Measurements from ENCODE around the gene PDE3A.

The PDE3A gene

DNA sequence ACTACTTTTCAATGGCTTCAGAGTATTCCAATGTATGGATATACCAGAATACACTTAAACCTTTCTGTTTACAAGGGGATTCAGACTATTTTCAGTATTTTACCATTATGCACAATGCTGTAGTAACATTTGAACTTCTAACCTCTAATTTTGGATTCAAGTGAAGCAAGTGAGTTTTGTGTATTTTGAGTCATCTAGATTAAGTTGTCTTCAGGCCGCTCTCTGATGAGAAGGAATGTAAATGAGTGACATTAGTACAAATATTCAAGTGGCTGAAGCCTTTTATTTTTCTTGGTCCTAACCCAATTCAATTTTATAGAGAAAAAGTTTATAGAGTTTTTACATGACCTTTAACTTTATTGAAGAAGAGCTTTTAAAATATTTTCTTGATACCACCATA lies 125.6 kb downstream of the PDE3A start:
- Histone ChIP-seq H3K79me2 (no peaks in the 10 kb centered on the region), H3K9me3 (ENCODE audit: control insufficient read depth, low read length) (no peaks in the 10 kb centered on the region), H3K4me2 (ENCODE audit: low read length) (no peak overlapping the region), H3K27me3 (ENCODE audit: control insufficient read depth, insufficient read depth, low read length) (no peaks in the 10 kb centered on the region), H3K27ac (no peak overlapping the region), H3K4me3 (ENCODE audit: low read depth, low read length) (no peak overlapping the region), H3K9ac (no peak overlapping the region), H3K4me1 (no peaks in the 10 kb centered on the region), H2AFZ (no peak overlapping the region), H3K36me3 (ENCODE audit: control insufficient read depth, insufficient read depth, low read length) (no peaks in the 10 kb centered on the region)
- TF ChIP-seq, protein P1, sequence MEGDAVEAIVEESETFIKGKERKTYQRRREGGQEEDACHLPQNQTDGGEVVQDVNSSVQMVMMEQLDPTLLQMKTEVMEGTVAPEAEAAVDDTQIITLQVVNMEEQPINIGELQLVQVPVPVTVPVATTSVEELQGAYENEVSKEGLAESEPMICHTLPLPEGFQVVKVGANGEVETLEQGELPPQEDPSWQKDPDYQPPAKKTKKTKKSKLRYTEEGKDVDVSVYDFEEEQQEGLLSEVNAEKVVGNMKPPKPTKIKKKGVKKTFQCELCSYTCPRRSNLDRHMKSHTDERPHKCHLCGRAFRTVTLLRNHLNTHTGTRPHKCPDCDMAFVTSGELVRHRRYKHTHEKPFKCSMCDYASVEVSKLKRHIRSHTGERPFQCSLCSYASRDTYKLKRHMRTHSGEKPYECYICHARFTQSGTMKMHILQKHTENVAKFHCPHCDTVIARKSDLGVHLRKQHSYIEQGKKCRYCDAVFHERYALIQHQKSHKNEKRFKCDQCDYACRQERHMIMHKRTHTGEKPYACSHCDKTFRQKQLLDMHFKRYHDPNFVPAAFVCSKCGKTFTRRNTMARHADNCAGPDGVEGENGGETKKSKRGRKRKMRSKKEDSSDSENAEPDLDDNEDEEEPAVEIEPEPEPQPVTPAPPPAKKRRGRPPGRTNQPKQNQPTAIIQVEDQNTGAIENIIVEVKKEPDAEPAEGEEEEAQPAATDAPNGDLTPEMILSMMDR (IDR thresholded peaks at IDR 0.05) = no peak

DNA sequence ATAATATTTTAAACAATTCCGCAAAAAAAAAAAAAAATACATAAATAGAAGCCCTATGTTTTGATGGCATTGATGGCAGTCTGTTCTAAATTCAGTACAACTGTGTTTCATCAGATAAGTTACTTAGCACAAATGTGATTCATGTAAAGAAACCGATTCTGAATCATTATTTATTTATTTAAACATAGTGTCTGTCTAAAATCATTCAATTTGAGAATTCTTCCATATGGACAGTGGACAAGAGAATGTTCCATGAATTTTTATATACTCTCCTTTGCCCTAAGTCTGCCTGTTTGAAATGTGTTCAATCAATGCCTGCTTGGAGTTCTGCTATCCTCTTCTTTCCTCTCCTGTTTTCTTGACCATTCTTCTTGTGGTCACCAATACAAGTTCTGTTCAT lies 126.5 kb downstream of the PDE3A start:
- Histone ChIP-seq H3K36me3 (ENCODE audit: control insufficient read depth, insufficient read depth, low read length) (no peaks in the 10 kb centered on the region), H3K4me2 (ENCODE audit: low read length) (no peak overlapping the region), H3K79me2 (no peaks in the 10 kb centered on the region), H2AFZ (no peak overlapping the region), H3K27me3 (ENCODE audit: control insufficient read depth, insufficient read depth, low read length) (no peaks in the 10 kb centered on the region), H3K27ac (no peak overlapping the region), H3K4me1 (no peaks in the 10 kb centered on the region), H3K4me3 (ENCODE audit: low read depth, low read length) (no peak overlapping the region), H3K9ac (no peak overlapping the region), H3K9me3 (ENCODE audit: control insufficient read depth, low read length) (no peaks in the 10 kb centered on the region)
- TF ChIP-seq, protein P1 (IDR thresholded peaks at IDR 0.05) = no peak

DNA sequence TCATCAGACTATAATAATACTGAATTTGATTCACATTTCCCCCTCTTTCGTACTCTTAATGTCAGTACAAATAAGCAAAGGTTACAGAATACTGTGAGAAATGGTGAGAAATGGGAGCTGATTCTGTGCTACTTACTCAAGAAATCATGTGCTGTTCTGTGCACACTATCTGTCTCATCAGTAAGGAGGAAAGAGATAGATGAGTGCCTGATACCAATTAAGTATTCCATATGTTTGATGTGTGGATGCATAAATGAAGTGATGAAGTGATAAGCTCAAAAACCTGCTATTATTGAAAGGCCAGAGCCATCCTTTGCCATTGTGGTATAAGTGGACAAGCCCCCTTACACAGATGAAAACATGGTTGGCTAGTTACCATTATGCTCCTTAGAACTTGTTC lies 127.7 kb downstream of the PDE3A start:
- Histone ChIP-seq H3K4me2 (ENCODE audit: low read length) (no peak overlapping the region), H2AFZ (no peak overlapping the region), H3K36me3 (ENCODE audit: control insufficient read depth, insufficient read depth, low read length) (no peaks in the 10 kb centered on the region), H3K4me3 (ENCODE audit: low read depth, low read length) (no peak overlapping the region), H3K9me3 (ENCODE audit: control insufficient read depth, low read length) (no peaks in the 10 kb centered on the region), H3K4me1 (no peaks in the 10 kb centered on the region), H3K27me3 (ENCODE audit: control insufficient read depth, insufficient read depth, low read length) (no peaks in the 10 kb centered on the region), H3K9ac (no peak overlapping the region), H3K79me2 (no peaks in the 10 kb centered on the region), H3K27ac (no peak overlapping the region)
- TF ChIP-seq, protein P1 (IDR thresholded peaks at IDR 0.05) = no peak

DNA sequence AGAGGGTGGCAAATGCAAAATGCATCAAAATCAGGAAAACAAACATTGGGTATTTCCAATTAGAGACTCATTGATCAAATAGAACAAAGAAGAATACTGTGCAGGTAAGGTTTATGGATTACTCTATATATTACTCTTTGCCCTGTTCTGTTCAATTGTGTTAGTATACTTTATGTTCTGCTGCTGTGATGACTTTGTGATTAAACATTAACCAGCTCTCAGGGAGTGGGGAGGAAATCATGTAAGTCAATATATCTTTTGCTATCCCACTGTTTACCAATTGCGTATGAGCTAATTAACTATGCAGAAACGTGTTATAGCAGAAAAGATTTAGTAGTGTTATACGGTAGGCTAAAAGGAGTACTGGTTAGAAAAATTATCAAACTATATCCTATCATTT lies 129.4 kb downstream of the PDE3A start:
- no peaks in the 10 kb centered on the region for H3K79me2 ChIP-seq
- no peaks in the 10 kb centered on the region for H3K27me3 ChIP-seq (ENCODE audit: control insufficient read depth, insufficient read depth, low read length)
- H3K27ac ChIP-seq = no peak overlapping the region
- H3K4me3 ChIP-seq (ENCODE audit: low read depth, low read length) = no peak overlapping the region
- no peak overlapping the region for H2AFZ ChIP-seq
- H3K9me3 ChIP-seq (ENCODE audit: control insufficient read depth, low read length) = no peaks in the 10 kb centered on the region
- no peaks in the 10 kb centered on the region for H3K36me3 ChIP-seq (ENCODE audit: control insufficient read depth, insufficient read depth, low read length)
- H3K4me2 ChIP-seq (ENCODE audit: low read length) = no peak overlapping the region
- TF ChIP-seq, protein P1 (IDR thresholded peaks at IDR 0.05) = no peak
- H3K9ac ChIP-seq = no peak overlapping the region
- H3K4me1 ChIP-seq = no peaks in the 10 kb centered on the region

DNA sequence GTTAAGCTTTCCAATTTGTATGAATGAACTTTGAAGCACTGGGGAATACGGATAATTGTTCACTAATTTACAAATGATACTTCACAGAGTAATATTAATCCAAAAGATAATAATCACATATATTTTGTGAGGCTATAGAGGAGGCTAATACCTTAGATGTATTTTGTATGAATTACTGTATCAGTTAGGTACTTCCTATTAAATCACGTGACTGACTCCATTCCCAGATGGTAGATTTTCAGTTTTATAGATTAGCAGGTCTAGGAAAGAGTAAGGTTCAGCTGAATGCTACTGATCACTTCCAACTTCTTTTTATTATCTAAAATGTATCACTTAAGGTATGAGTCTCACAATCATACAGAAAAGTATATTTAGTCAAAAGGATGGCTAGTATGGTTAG lies 133.6 kb downstream of the PDE3A start:
- H3K36me3 ChIP-seq (ENCODE audit: control insufficient read depth, insufficient read depth, low read length) = no peaks in the 10 kb centered on the region
- no peaks in the 10 kb centered on the region for H3K27me3 ChIP-seq (ENCODE audit: control insufficient read depth, insufficient read depth, low read length)
- no peak overlapping the region for H3K27ac ChIP-seq
- H3K4me1 ChIP-seq = no peaks in the 10 kb centered on the region
- H3K9ac ChIP-seq = no peak overlapping the region
- no peak overlapping the region for H2AFZ ChIP-seq
- no peaks in the 10 kb centered on the region for H3K79me2 ChIP-seq
- H3K4me3 ChIP-seq (ENCODE audit: low read depth, low read length) = no peak overlapping the region
- H3K4me2 ChIP-seq (ENCODE audit: low read length) = no peak overlapping the region
- no peaks in the 10 kb centered on the region for H3K9me3 ChIP-seq (ENCODE audit: control insufficient read depth, low read length)
- TF ChIP-seq, protein P1 (IDR thresholded peaks at IDR 0.05) = no peak
